SK-N-SH treated with all-trans-retinoic acid at 6 μM for 48 hours (cell line): ENCODE results near the gene NUP93.

Experiments
- OSR1 ChIP-seq: fragments of 250-450 bp; sonication (Bioruptor Pico); IDR thresholded peaks from 2 replicates; pipeline ENCODE4 v1.8.0; 2022; ENCODE audit warnings: moderate library complexity, mild to moderate bottlenecking, inconsistent platforms
- TF ChIP-seq, protein P1 (sequence below): fragments of 250-450 bp; sonication (Bioruptor Pico); IDR thresholded peaks from 2 replicates; pipeline ENCODE4 v1.8.0; 2021; ENCODE audit warnings: low read depth, mild to moderate bottlenecking, moderate library complexity, borderline replicate concordance
- TF ChIP-seq, protein P2 (sequence below): fragments of 250-450 bp; sonication (Bioruptor Pico); IDR thresholded peaks from 2 replicates; pipeline ENCODE4 v1.8.0; 2020; ENCODE audit warnings: mild to moderate bottlenecking, moderate library complexity, borderline replicate concordance

DNA sequence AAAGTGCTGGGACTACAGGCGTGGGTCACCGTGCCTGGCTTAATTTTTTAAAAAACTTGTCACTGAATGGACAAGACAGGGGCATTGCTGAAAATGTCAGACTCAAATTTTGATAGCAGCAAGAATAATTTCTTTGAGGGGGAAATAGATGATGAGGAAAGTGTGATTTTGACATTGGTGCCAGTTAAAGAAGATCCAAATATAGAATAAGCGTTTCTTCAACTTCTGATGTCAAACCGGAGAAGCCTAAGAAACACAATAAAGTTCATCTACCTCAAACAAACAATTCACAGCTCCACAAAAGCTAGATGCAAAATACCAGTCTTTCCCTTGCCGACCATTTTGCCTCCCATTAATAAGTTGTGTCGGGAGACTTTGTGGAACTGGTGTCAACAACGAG lies 43.2 kb upstream of the NUP93 start:
- TF ChIP-seq, protein P1, sequence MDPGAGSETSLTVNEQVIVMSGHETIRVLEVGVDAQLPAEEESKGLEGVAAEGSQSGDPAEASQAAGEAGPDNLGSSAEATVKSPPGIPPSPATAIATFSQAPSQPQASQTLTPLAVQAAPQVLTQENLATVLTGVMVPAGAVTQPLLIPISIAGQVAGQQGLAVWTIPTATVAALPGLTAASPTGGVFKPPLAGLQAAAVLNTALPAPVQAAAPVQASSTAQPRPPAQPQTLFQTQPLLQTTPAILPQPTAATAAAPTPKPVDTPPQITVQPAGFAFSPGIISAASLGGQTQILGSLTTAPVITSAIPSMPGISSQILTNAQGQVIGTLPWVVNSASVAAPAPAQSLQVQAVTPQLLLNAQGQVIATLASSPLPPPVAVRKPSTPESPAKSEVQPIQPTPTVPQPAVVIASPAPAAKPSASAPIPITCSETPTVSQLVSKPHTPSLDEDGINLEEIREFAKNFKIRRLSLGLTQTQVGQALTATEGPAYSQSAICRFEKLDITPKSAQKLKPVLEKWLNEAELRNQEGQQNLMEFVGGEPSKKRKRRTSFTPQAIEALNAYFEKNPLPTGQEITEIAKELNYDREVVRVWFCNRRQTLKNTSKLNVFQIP (CRISPR knock-in tag), result no peak
- TF ChIP-seq, protein P2, sequence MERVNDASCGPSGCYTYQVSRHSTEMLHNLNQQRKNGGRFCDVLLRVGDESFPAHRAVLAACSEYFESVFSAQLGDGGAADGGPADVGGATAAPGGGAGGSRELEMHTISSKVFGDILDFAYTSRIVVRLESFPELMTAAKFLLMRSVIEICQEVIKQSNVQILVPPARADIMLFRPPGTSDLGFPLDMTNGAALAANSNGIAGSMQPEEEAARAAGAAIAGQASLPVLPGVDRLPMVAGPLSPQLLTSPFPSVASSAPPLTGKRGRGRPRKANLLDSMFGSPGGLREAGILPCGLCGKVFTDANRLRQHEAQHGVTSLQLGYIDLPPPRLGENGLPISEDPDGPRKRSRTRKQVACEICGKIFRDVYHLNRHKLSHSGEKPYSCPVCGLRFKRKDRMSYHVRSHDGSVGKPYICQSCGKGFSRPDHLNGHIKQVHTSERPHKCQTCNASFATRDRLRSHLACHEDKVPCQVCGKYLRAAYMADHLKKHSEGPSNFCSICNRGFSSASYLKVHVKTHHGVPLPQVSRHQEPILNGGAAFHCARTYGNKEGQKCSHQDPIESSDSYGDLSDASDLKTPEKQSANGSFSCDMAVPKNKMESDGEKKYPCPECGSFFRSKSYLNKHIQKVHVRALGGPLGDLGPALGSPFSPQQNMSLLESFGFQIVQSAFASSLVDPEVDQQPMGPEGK (CRISPR knock-in tag), result no peak
- TF ChIP-seq OSR1 (CRISPR knock-in tag), result no peak
